Sigmoid colon (tissue), 7 donors: ENCODE results near the gene PERP. TPM values are rescaled to one million over a fixed set of nuclear protein-coding genes. Genes with fewer than 3 reads are reported as not detected.
A peak's percentile ranks its signal among the peaks of the same experiment; 100 is the strongest.

Experiments used
- DNase-seq: peaks from one replicate; pipeline ENCODE4 v3.0.0-alpha.2; 2019
- H3K27ac ChIP-seq, 4 donors: fragments of 200-600 bp; sonication (generic); one replicate each; pipeline ENCODE4 v1.5.1; 2016 to 2019; ENCODE audit warnings: mild to moderate bottlenecking in 1 of 4
- H3K27me3 ChIP-seq, 3 donors: fragments of 200-600 bp; sonication (generic); one replicate each; pipeline ENCODE4 v1.5.1; 2019; ENCODE audit warnings: mild to moderate bottlenecking in 1 of 3
- H3K36me3 ChIP-seq, 4 donors: fragments of 200-600 bp; sonication (generic); one replicate each; pipeline ENCODE4 v1.5.1; 2016 to 2019
- H3K4me1 ChIP-seq, 4 donors: fragments of 200-600 bp; sonication (generic); one replicate each; pipeline ENCODE4 v1.5.1; 2017 to 2019
- H3K4me3 ChIP-seq, 4 donors: fragments of 200-600 bp; sonication (generic); one replicate each; pipeline ENCODE4 v1.5.1; 2017 to 2019; ENCODE audit warnings: mild to moderate bottlenecking in 2 of 4, moderate library complexity in 1 of 4
- H3K9me3 ChIP-seq, 4 donors: fragments of 200-600 bp in 3 of 4; sonication (generic) in 3 of 4; one replicate each; pipeline versions ENCODE4 v1.5.1 to v1.6.1; 2013 to 2019
- EP300 ChIP-seq, 4 donors: sonication (generic); formaldehyde crosslinking; IDR thresholded peaks; one replicate each; pipeline ENCODE4 v1.6.1; 2017; ENCODE audit warnings: antibody characterized with exemption in 4 of 4
- POLR2A ChIP-seq, 2 donors: fragments of 450-650 bp; IDR thresholded peaks; one replicate each; pipeline ENCODE4 v1.6.1; 2016; ENCODE audit warnings: antibody characterized with exemption in 2 of 2, mild to moderate bottlenecking in 2 of 2, moderate library complexity in 2 of 2
- POLR2AphosphoS5 ChIP-seq, 4 donors: sonication (generic); formaldehyde crosslinking; IDR thresholded peaks; one replicate each; pipeline ENCODE4 v1.6.1; 2017; ENCODE audit warnings: antibody characterized with exemption in 4 of 4
- WGBS, 2 donors: extraction: QIAGEN DNeasy Blood & Tissue Kit; methylation state at CpG; one replicate each; pipeline ENCODE4 v1.1.7; 2013; 5-methylcytosine and 5-hydroxymethylcytosine counted together
- intact Hi-C: fragments of 100-400 bp; cut with DNase I; formaldehyde crosslinking; loops from one replicate; pipeline ENCODE4 v1.15.1; 2023
- polyA plus RNA-seq, 3 donors: library from polyadenylated mRNA; stranded (reverse); fragments of 200-250 nt; gene quantifications; one replicate each; pipeline ENCODE4 v1.2.3, GENCODE V29; 2013
- total RNA-seq, 4 donors: library from RNA; depleted of rRNA; stranded (reverse); fragments of >200 nt; gene quantifications; one replicate each; pipeline ENCODE4 v1.1.0, GENCODE V29; 2016
- TF ChIP-seq, protein P1 (sequence below), 4 experiments: fragments of 450-650 bp in 3 of 4; fragments of 200-600 bp in 1 of 4; IDR thresholded peaks; one replicate each; pipeline ENCODE4 v1.5.1; 2016 to 2019; ENCODE audit warnings: antibody characterized with exemption in 4 of 4, mild to moderate bottlenecking in 3 of 4, moderate library complexity in 2 of 4
- donor health status: healthy with polysubstance abuse.
- donor health status: Bipolar disorder and iron deficiency.
- donor health status: healthy.

PERP gene
- 10 to 100 TPM; 35.0 to 41.4 (median 37.1) TPM for total RNA-seq
- polyA plus RNA-seq, result 10 to 100 TPM; 21.7 to 43.7 (median 31.8) TPM

GRCh38 chr6:138107078-138107751, at the start of gene PERP:
Gene PERP (minus strand): TSS chr6:138107419. CDS start chr6:138107340, 79 bp downstream.
- Histone ChIP-seq H3K4me1 (peaks cover 0 to 38% (median 26%) of the 10 kb centered on the region in 4 donors), H3K27me3 (no peaks in the 10 kb centered on the region), H3K9me3 (no peaks in the 10 kb centered on the region), H3K36me3 (no peaks in the 10 kb centered on the region), H3K4me3 (peak within 1 kb of the TSS; percentile 70 to 88 (median 75)), H3K27ac (peak within 1 kb of the TSS; percentile 82 to 92 (median 88))
- peak in 3 of 4 donors; percentile 33 to 67 (median 50) for TF ChIP-seq POLR2AphosphoS5 (IDR thresholded peaks at IDR 0.05)
- no peak for TF ChIP-seq EP300 (IDR thresholded peaks at IDR 0.05)
- TF ChIP-seq, protein P1, sequence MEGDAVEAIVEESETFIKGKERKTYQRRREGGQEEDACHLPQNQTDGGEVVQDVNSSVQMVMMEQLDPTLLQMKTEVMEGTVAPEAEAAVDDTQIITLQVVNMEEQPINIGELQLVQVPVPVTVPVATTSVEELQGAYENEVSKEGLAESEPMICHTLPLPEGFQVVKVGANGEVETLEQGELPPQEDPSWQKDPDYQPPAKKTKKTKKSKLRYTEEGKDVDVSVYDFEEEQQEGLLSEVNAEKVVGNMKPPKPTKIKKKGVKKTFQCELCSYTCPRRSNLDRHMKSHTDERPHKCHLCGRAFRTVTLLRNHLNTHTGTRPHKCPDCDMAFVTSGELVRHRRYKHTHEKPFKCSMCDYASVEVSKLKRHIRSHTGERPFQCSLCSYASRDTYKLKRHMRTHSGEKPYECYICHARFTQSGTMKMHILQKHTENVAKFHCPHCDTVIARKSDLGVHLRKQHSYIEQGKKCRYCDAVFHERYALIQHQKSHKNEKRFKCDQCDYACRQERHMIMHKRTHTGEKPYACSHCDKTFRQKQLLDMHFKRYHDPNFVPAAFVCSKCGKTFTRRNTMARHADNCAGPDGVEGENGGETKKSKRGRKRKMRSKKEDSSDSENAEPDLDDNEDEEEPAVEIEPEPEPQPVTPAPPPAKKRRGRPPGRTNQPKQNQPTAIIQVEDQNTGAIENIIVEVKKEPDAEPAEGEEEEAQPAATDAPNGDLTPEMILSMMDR (IDR thresholded peaks at IDR 0.05), result no peak
- peak in 1 of 2 donors; percentile 25 for TF ChIP-seq POLR2A (IDR thresholded peaks at IDR 0.05)
- DNase-seq, result peak; percentile 82
- 0 to 1% methylated on average over 83 of the region's 83 CpGs for WGBS, 2 donors
- intact Hi-C loops, result loop anchor here (5.0 to 10.0 kb wide), 3 partner anchors 232 to 665 kb away; partner anchors contain the start of gene CCDC28A

GRCh38 chr6:138155443-138155842, 48.2 kb upstream of the PERP start:
- no peaks in the 10 kb centered on the region for H3K36me3 ChIP-seq
- no peak overlapping the region for H3K4me3 ChIP-seq
- H3K27ac ChIP-seq, result no peak overlapping the region
- peaks cover 0 to 8% (median 4%) of the 10 kb centered on the region in 4 donors for H3K9me3 ChIP-seq
- 83 to 89% methylated on average over 1 of the region's 1 CpG for WGBS, 2 donors
- peaks cover 0 to 15% (median under 1%) of the 10 kb centered on the region in 3 donors for H3K27me3 ChIP-seq
- no peak for DNase-seq
- TF ChIP-seq EP300 (IDR thresholded peaks at IDR 0.05), result no peak
- no peak for TF ChIP-seq POLR2A (IDR thresholded peaks at IDR 0.05)
- TF ChIP-seq POLR2AphosphoS5 (IDR thresholded peaks at IDR 0.05), result no peak
- TF ChIP-seq, protein P1 (IDR thresholded peaks at IDR 0.05), result no peak
- H3K4me1 ChIP-seq, result no peaks in the 10 kb centered on the region
- intact Hi-C loops, result no loop called here

GRCh38 chr6:138146544-138146943, 39.3 kb upstream of the PERP start:
- no peak for TF ChIP-seq POLR2AphosphoS5 (IDR thresholded peaks at IDR 0.05)
- TF ChIP-seq, protein P1 (IDR thresholded peaks at IDR 0.05), result no peak
- no peak for TF ChIP-seq POLR2A (IDR thresholded peaks at IDR 0.05)
- TF ChIP-seq EP300 (IDR thresholded peaks at IDR 0.05), result no peak
- H3K27me3 ChIP-seq, result no peaks in the 10 kb centered on the region
- no peak for DNase-seq
- no peaks in the 10 kb centered on the region for H3K9me3 ChIP-seq
- WGBS, 2 donors, result 93% methylated on average over 5 of the region's 5 CpGs
- H3K36me3 ChIP-seq, result no peaks in the 10 kb centered on the region
- no peak overlapping the region for H3K27ac ChIP-seq
- intact Hi-C loops, result no loop called here
- no peak overlapping the region for H3K4me3 ChIP-seq
- no peaks in the 10 kb centered on the region for H3K4me1 ChIP-seq

DNA sequence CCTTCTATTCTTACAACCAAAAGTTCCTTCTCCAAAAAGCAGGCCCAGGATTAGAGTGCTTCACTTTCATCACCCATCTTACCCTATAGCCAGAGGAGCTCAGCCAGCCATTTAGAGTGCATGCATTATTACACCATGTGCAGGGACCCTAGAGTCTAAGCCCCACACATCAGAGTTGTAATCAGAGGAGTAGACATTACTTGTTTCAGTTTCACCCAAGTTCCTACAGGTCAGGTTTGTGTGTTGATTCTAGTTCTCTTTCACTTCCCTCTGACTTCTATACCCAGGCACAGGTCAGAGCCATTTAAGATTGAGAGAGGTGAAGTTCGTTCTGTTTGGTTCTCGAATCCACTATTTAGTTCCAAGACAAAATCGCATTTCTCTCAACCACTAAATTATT, 38.2 kb upstream of the PERP start:
- WGBS, 2 donors, result 87 to 90% methylated on average over 3 of the region's 3 CpGs
- Histone ChIP-seq H3K27ac (no peak overlapping the region), H3K4me3 (no peak overlapping the region), H3K9me3 (no peaks in the 10 kb centered on the region), H3K4me1 (no peaks in the 10 kb centered on the region), H3K27me3 (no peaks in the 10 kb centered on the region), H3K36me3 (no peaks in the 10 kb centered on the region)
- TF ChIP-seq EP300 (IDR thresholded peaks at IDR 0.05) (no peak), POLR2A (IDR thresholded peaks at IDR 0.05) (no peak), POLR2AphosphoS5 (IDR thresholded peaks at IDR 0.05) (no peak)
- TF ChIP-seq, protein P1 (IDR thresholded peaks at IDR 0.05), result no peak
- DNase-seq, result no peak
- intact Hi-C loops, result no loop called here
